Measurements from ENCODE around the gene PTGIR. TPM values are rescaled to one million over a fixed set of nuclear protein-coding genes. Genes with fewer than 3 reads are reported as not detected.

PTGIR gene
- total RNA-seq, 1 experiment from 2014 or later: not detected

DNA sequence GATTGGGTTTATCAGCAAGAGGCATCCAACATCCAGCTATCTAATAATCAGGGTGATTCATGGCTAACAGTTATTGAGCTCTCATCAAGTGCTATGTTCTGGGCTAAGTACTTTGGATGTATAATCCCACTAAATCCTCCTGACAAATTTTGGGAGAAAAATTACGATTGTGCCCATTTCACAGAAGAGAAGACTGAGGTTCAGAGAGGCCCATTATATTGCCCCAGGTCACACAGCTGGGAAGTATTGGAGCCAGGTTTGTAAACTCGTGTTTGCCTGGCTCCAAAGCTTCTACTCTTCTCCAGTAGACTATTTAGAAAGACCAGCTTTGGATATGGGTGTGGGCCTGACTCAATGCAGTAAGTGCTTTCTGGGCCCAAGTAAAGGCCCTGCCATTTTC lies 44.6 kb downstream of the PTGIR start:
- ChIA-PET POLR2A (ENCODE audit: low non-redundant PET) (no interaction called here), CTCF (no interaction called here)
- Histone ChIP-seq H3K27me3 (replicated peaks; ENCODE audit: insufficient read depth, low read depth, low read length, poor library complexity) (no peaks in the 10 kb centered on the region), H3K4me3 (ENCODE audit: low read depth, low read length, poor library complexity, severe bottlenecking) (no peak overlapping the region), H3K9me3 (ENCODE audit: low read depth, low read length, poor library complexity, severe bottlenecking) (no peaks in the 10 kb centered on the region), H3K36me3 (ENCODE audit: insufficient read depth, low read length, poor library complexity, severe bottlenecking) (no peaks in the 10 kb centered on the region), H3K27ac (ENCODE audit: low read depth, low read length, poor library complexity, severe bottlenecking) (no peak overlapping the region), H3K4me1 (ENCODE audit: insufficient read depth, low read length, poor library complexity, severe bottlenecking) (no peaks in the 10 kb centered on the region)
- intact Hi-C loops (cut with micrococcal nuclease; ENCODE audit: unreplicated experiment): no loop called here
- TF ChIP-seq EZH2 (IDR thresholded peaks at IDR 0.05; ENCODE audit: borderline replicate concordance, low read depth, low read length, poor library complexity, severe bottlenecking): no peak
- TF ChIP-seq, protein P1, sequence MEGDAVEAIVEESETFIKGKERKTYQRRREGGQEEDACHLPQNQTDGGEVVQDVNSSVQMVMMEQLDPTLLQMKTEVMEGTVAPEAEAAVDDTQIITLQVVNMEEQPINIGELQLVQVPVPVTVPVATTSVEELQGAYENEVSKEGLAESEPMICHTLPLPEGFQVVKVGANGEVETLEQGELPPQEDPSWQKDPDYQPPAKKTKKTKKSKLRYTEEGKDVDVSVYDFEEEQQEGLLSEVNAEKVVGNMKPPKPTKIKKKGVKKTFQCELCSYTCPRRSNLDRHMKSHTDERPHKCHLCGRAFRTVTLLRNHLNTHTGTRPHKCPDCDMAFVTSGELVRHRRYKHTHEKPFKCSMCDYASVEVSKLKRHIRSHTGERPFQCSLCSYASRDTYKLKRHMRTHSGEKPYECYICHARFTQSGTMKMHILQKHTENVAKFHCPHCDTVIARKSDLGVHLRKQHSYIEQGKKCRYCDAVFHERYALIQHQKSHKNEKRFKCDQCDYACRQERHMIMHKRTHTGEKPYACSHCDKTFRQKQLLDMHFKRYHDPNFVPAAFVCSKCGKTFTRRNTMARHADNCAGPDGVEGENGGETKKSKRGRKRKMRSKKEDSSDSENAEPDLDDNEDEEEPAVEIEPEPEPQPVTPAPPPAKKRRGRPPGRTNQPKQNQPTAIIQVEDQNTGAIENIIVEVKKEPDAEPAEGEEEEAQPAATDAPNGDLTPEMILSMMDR (conservative IDR thresholded peaks at IDR 0.05; ENCODE audit: low read depth, low read length): no peak
- DNase-seq (ENCODE audit: low spot score): no peak
- BruUV-seq (replicated peaks): no TSS peak

DNA sequence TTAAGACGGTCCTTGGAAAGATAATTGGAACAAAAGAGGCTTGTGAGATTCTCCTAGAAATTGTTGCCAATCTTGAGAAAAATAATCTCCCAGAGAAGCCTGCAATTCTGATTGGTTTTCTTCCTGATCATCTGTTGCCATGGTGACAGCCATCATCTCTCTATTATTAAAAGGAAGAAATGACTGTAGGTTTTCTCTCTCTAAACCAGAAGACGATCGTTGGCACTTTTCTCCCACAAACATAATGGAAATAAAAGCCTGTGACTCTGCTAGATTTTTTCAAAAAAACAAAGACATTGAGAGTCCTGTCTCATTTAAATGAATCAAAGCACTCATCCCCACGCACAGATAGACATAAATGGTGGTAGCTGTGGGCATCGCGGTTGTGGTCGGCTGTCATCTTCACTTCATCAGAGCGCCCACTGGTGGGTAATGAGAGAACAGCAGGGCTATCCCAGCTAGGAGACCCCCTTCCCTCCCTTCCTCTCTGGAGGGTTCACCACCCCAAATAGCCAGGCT lies 45.5 kb downstream of the PTGIR start:
- no TSS peak for BruUV-seq (replicated peaks)
- no peak overlapping the region for H3K27ac ChIP-seq (ENCODE audit: low read depth, low read length, poor library complexity, severe bottlenecking)

DNA sequence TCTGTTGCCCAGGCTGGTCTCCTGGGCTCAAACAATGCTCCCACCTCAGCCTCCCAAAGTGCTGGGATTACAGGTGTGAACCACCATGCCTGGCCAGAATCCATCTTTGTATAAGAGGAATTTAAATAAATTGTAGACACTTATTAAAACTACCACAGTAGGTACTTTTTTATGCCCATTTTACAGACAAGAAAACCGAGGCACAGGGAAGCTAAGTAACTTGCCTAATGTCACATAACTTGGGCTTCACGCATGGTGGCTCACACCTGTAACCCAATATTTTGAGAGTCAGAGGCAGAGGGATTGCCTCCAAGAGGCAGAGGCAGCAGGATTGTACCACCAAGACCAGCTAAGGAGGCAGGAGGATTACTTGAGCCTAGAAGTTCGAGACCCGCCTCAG lies 46.4 kb downstream of the PTGIR start:
- H3K9me3 ChIP-seq (ENCODE audit: low read depth, low read length, poor library complexity, severe bottlenecking): no peaks in the 10 kb centered on the region
- ChIA-PET CTCF (no interaction called here), POLR2A (ENCODE audit: low non-redundant PET) (no interaction called here)
- no peak for TF ChIP-seq EZH2 (IDR thresholded peaks at IDR 0.05; ENCODE audit: borderline replicate concordance, low read depth, low read length, poor library complexity, severe bottlenecking)
- TF ChIP-seq, protein P1 (conservative IDR thresholded peaks at IDR 0.05; ENCODE audit: low read depth, low read length): no peak
- BruUV-seq (replicated peaks): no TSS peak
- intact Hi-C loops (cut with micrococcal nuclease; ENCODE audit: unreplicated experiment): no loop called here
- H3K4me3 ChIP-seq (ENCODE audit: low read depth, low read length, poor library complexity, severe bottlenecking): no peak overlapping the region
- no peaks in the 10 kb centered on the region for H3K36me3 ChIP-seq (ENCODE audit: insufficient read depth, low read length, poor library complexity, severe bottlenecking)
- no peak overlapping the region for H3K27ac ChIP-seq (ENCODE audit: low read depth, low read length, poor library complexity, severe bottlenecking)
- no peaks in the 10 kb centered on the region for H3K27me3 ChIP-seq (replicated peaks; ENCODE audit: insufficient read depth, low read depth, low read length, poor library complexity)
- H3K4me1 ChIP-seq (ENCODE audit: insufficient read depth, low read length, poor library complexity, severe bottlenecking): peaks cover 9% of the 10 kb centered on the region
- DNase-seq (ENCODE audit: low spot score): no peak

More for the DNA sequence above, 45.5 kb downstream of the PTGIR start:
- Histone ChIP-seq H3K4me1 (ENCODE audit: insufficient read depth, low read length, poor library complexity, severe bottlenecking) (peaks cover 5% of the 10 kb centered on the region), H3K9me3 (ENCODE audit: low read depth, low read length, poor library complexity, severe bottlenecking) (no peaks in the 10 kb centered on the region), H3K4me3 (ENCODE audit: low read depth, low read length, poor library complexity, severe bottlenecking) (no peak overlapping the region), H3K36me3 (ENCODE audit: insufficient read depth, low read length, poor library complexity, severe bottlenecking) (no peaks in the 10 kb centered on the region), H3K27me3 (replicated peaks; ENCODE audit: insufficient read depth, low read depth, low read length, poor library complexity) (no peaks in the 10 kb centered on the region)
- peak; percentile 21 for DNase-seq (ENCODE audit: low spot score)
- intact Hi-C loops (cut with micrococcal nuclease; ENCODE audit: unreplicated experiment): no loop called here
- CTCF ChIA-PET: no interaction called here
- TF ChIP-seq EZH2 (IDR thresholded peaks at IDR 0.05; ENCODE audit: borderline replicate concordance, low read depth, low read length, poor library complexity, severe bottlenecking): no peak
- TF ChIP-seq, protein P1 (conservative IDR thresholded peaks at IDR 0.05; ENCODE audit: low read depth, low read length): no peak
- POLR2A ChIA-PET (ENCODE audit: low non-redundant PET): no interaction called here

All from A673 (cell line).